GM19438 (cell line): ENCODE measurements around the gene LRIG1.

Experiments used
- ATAC-seq: cut with Tn5 transposase; IDR thresholded peaks from one replicate; pipeline ENCODE4 v1.9.1; 2021; ENCODE audit warnings: low read depth; ENCODE audit not compliant: unreplicated experiment

The LRIG1 gene

GRCh38 chr3:66370179-66370578 lies 130.6 kb downstream of the LRIG1 start:
- no peak for ATAC-seq

GRCh38 chr3:66367979-66368378 lies 132.8 kb downstream of the LRIG1 start:
- no peak for ATAC-seq

GRCh38 chr3:66366747-66367146 lies 134.1 kb downstream of the LRIG1 start:
- no peak for ATAC-seq

GRCh38 chr3:66365080-66365479 lies 135.7 kb downstream of the LRIG1 start:
- ATAC-seq = no peak

GRCh38 chr3:66363148-66363547 lies 137.7 kb downstream of the LRIG1 start:
- no peak for ATAC-seq

GRCh38 chr3:66362541-66362941 lies 138.3 kb downstream of the LRIG1 start:
- no peak for ATAC-seq

GRCh38 chr3:66361356-66361755 lies 139.5 kb downstream of the LRIG1 start:
- no peak for ATAC-seq

GRCh38 chr3:66355997-66356396 lies 144.8 kb downstream of the LRIG1 start:
- ATAC-seq = no peak

- no peak for ATAC-seq
These were observed 145.4 kb downstream of the LRIG1 start for GRCh38 chr3:66355394-66355793.

GRCh38 chr3:66354001-66354400 lies 146.8 kb downstream of the LRIG1 start:
- ATAC-seq = no peak

- no peak for ATAC-seq
These were observed 147.3 kb downstream of the LRIG1 start for GRCh38 chr3:66353530-66353929.

- no peak for ATAC-seq
These were observed 147.8 kb downstream of the LRIG1 start for GRCh38 chr3:66353039-66353438.

GRCh38 chr3:66350601-66351000 lies 150.2 kb downstream of the LRIG1 start:
- no peak for ATAC-seq

- no peak for ATAC-seq
These were observed 152.1 kb downstream of the LRIG1 start for GRCh38 chr3:66348704-66349103.

- no peak for ATAC-seq
These were observed 155.8 kb downstream of the LRIG1 start for GRCh38 chr3:66344848-66345578.

- no peak for ATAC-seq
These were observed 156.4 kb downstream of the LRIG1 start for GRCh38 chr3:66344391-66344811.

GRCh38 chr3:66342717-66343356 lies 158.0 kb downstream of the LRIG1 start:
- no peak for ATAC-seq

- ATAC-seq = no peak
These were observed 161.9 kb downstream of the LRIG1 start for GRCh38 chr3:66338927-66339326.

- no peak for ATAC-seq
These were observed 164.5 kb downstream of the LRIG1 start for GRCh38 chr3:66336333-66336766.

GRCh38 chr3:66335671-66336070 lies 165.2 kb downstream of the LRIG1 start:
- ATAC-seq = no peak
